HG03280 (cell line): ENCODE results near the gene C19orf44.
"Not testable (repeated sequence)": the region's sequence is repeated elsewhere in the genome, so short reads cannot be mapped to it uniquely, and the experiment has no call there.

Source experiments
- ATAC-seq: cut with Tn5 transposase; IDR thresholded peaks from one replicate; pipeline ENCODE4 v1.9.1; 2021; ENCODE audit warnings: mild to moderate bottlenecking, moderate library complexity; ENCODE audit not compliant: unreplicated experiment

The C19orf44 gene

DNA sequence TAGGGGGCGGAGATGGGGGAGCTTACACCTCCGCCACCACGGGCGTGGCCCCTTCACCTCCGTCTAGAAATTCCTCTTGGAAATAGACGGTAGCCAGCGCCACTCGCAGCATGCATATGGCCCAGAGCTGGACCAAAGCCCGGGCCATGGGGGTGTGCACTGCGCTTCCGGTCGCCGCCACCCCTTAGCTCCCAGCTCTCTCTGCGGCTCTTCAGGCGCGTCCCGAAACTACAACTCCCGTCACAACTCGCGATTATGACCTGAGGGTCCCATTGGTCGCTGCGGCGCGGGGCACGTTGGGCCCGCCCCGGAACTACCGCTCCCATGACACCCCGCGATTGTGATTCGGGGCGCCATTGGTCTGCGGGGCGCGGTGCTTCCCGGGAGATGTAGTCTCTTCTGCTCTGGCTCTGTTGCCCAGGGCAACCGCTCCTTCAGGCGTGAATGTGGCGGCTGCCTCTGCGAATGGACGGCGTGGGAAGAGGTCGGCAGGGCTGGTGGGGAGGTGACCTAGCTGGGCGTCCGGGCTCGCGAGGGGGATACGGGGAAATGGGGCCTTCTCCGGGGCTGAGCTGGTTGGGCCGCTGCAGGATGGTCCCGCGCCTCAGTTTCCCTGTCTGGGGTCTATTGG lies at the start of gene C19orf44, which contains the start of gene CALR3:
Gene C19orf44, plus strand, starts transcription at position 413 of the 631 bp plus-strand sequence. CDS start 4,399 bp downstream, outside the sequence.
Gene CALR3, minus strand, starts transcription at position 186 of the 631 bp plus-strand sequence. Its CDS starts 38 bp downstream, at position 148.
- peak; percentile 98 for ATAC-seq

DNA sequence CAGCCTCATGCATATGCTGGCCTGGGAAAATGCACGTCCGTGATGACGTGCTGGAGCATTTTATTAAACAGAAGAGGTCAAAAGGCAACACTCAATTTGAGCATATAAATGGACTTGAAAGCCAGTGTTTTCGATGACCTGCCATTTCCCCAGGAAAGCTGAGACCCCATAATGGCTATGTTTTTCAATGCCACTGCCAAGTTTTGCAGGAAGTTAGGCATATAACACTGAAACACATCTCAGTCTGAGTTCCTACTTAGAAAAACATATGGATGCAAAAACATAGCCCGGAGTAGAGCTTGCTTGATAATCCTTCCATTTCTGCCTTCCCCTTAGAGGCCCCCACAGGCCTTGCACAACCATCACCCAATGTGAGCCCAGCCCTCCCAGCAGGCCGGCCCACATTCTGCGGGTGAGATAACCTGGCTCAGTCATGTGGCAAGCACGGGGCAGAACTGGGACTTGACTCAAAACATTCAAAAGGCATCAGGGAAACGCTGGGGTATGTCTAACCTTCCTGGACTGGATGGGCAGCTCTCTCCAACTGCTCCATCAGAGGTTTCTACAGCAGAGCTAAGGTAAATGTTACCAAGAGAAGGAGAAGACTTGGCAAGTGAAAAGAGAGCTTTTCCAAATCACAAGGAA lies 49.3 kb upstream of the C19orf44 start:
- ATAC-seq: no peak

DNA sequence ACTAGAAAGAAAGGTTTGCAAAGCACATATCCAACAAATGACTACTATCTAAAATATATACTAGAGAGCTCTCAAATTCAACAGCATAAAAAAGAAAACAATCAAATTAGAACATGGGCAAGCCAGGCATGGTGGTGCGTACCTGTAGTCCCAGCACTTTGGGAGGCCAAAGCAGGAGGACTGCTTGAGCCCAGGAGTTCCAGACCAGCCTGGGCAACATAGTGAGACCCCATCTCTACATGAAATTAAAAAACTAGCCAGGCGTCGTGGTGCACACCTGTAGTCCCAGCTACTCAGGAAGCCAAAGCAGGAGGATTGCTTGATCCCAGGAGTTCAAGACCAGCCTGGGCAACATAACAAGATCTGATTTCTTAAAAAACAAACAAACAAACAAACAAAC lies 47.3 kb upstream of the C19orf44 start:
- not testable (repeated sequence) for ATAC-seq

DNA sequence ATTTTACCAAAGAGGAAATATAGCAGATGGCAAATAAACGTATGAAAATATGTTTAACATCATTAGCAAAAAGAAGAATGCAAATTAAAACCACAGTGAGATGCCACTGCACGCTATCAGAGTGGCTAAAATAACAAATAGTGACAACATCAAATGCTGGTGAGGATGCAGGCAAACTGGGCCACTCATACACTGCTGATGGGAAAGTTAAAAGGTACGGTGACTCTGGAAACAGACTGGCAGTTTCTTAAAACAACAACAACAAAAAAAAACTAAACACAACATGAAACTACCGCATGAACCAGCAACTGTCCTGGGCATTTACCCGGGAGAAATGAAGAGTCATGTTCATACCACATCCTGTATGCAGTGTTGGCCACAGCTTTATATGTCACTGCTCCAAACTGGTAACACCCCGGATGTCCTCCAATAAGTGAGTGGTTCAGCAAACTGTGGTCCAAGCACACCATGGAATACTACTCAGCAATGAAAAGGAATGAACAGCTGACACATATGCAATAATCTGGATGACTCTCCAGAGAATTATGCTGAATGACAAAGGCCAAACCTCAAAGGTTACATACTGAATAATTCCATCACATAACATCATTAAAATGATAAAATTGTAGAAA lies 46.7 kb upstream of the C19orf44 start:
- peak; percentile 33 for ATAC-seq

DNA sequence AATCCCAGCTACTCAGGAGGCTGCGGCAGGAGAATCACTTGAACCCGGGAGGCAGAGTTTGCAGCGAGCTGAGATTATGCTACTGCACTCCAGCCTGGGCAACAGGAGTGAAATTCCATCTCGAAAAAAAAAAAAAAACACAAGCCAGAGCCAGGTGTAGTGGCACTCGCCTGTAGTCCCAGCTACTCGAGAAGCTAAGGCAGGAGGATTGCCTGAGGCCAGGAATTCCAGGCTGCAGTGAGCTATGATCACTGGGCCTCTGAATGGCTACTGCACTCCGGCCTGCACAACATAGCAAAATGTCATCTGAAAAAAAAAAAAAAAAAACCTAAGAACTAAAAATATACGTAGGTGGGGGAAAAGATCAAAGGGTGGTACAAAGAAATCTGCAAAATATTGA lies 43.9 kb upstream of the C19orf44 start:
- ATAC-seq: no peak

DNA sequence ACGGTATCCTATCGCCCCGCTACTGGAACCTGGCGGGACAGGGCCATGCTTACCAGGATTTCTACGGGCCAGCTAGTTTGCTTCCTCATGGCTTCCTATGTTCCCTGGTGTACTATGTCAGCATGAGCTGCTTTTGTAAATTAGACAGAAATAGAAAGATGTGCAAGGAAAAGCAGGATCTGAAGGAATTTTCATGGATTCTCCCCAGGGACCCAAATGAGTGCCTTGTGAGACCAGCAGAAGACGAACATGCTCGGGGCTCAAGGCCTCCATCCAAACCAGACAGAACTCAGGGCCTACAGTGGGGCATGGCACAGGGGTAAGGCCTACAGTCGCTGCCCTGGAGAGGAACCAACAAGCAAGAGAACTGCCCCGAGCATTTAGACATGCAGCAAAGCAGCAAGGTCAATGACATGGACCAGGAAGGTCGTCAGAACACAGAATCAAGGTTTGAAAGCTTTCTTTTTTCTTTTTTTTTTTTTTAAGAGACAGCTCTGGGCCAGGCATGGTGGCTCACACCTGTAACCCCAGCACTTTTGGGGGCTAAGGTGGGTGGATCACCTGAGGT lies 41.8 kb upstream of the C19orf44 start:
- ATAC-seq: no peak

DNA sequence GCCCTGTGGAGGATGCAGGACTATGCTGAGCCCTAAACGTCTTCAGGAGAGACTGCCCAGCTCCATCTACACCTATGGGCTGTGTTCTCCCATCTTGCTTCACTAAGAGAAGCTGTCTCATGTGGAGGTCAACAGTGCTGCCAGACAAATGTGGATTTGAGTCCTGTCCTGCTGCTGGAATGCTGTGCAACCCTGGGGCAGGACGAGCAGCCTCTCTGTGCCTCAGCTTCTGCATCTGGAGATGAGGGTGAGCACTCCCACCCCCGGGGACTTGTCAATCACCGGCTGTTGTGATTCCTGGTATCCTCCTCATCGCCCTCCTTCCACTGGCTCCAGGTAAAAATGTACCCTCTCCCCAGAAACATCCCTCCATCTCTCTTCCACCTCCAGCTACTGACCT lies 40.7 kb upstream of the C19orf44 start:
- no peak for ATAC-seq

DNA sequence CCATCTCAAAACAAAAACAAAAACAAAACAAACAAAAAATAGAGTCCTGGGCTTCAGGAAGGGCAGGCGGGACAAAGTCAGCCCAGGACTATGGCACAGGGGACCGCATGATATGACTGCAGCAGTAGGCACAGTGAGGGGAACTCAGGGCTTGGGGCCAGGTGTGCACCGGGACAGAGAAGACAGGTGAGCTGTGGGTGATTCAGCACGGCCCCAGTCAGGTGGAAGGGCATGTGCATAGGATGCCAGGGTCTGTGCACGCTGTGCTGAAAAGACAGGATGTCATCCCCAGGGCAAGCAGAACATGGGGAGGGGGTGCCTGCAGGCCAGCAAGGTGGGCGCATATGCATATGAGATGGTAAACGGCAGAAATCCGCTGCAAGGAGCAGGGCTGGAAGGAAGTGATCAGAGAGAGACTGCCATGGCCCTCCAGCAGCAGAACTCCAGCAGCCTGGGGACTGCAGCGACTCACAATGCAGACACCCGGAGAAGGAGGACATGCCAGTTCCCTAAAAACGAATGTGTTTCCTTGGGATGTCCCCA lies 39.5 kb upstream of the C19orf44 start:
- no peak for ATAC-seq

DNA sequence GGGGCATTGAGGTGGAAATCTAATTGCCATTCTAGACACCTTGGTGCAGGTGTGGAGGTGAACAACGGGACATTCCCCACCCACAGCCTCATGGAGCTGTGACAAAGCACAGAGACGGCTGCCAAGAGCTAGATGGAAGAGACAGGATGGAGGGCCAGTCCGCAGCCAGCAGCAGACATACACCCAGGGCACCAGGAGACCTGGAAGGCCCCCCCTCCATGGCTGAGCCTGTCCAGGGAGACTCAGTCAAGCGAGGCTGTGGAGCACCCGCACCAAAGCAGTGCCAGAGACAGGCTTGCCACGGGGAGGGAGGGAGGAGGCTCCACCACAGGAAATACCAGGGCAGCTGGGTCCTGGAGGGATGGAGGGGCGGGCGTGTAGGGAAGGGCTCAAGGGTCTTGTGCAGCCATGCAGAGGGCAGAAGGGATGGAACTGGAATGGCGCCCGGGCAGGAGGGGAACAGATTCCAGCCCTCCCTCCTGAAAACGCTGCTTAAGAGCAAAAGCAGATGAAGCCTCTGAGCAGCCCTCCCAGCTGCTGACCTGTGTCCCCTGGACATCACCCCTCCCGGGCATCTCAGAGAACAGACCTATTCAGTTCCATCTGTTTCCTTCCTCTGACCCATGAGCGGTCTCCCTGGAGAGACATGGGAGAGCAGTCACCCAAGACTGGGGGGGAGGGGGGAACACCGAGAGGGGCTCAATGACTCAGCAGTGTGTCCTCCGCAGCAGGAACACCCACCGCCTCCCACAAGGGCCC lies 38.8 kb upstream of the C19orf44 start:
- ATAC-seq: no peak

DNA sequence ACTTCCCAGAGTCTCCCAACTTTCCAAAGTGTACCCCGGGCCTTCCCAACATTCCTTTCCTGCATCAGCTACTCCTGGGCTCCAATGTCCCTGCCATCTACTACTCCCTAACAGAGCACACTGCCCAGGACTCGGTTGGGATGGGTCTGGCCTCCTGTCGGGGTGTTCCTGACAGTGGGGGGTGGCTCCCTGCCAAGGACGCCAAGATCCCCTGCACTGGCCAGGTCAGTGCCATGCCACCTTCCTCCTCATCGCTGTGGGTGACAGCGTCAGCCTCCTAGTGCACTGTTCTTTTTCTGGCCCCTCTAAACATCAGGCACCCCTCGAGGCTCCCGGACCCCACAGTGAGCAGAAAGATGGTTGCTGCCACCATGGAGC lies 38.3 kb upstream of the C19orf44 start:
- no peak for ATAC-seq

DNA sequence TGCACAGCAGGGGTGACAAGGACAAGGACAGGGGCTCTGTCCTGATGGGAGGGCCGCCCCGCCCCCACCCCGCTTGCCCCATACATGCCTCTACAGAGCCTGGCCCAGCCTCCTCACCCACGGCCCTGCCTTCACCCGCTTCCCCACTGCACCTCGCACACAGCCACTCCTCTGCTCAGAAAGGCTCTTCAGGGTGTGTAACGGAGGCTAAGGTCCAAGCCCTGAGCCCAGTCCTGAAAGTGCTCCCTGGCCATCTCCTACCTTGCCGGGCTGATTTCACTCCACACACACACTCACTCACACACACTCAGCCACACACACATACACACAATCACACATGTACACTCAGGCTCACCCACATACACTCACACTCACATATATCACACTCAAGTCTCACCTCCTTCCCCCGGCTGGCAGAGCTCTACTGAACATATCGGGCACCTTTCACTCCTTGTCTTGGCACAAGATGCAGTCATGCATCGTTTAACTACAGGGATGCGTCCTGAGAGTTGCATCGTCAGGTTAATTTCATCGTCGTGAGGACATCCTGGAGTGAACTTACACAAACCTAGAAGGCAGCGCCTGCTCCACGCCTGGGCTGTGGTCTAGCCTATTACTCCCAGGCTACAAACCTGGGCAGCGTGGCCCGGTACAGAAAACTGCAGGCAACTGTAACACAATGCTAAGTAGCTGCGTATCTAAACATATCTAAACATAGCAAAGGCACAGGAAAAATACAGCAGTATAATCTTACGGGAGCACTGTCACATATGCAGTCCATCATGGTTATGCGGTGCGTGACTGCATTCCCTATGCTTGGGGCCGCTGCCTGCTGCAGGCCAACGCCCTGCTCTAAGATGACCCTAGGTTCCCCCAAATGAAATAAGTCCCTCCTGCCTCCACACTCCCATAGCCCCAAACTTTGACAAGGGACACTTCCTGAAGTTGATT lies 37.5 kb upstream of the C19orf44 start:
- ATAC-seq: no peak

DNA sequence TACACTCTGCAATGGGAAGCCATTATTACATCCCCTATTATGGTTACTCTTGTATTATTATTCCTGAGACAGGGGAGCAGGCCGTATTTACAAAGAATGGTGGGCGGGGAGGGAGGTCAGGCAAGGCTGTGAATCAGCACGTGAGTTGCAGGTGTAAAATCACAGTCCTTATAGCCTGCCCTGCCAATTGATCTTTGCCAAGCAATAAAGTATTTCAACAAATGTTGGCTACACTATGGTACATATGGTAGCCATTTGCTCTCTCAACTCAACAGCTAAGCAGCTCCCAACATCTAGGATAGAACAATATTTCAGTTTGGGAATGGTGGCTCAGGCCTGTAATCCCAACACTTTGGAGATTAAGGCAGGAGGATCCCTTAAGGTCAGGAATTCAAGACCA lies 36.5 kb upstream of the C19orf44 start:
- no peak for ATAC-seq

DNA sequence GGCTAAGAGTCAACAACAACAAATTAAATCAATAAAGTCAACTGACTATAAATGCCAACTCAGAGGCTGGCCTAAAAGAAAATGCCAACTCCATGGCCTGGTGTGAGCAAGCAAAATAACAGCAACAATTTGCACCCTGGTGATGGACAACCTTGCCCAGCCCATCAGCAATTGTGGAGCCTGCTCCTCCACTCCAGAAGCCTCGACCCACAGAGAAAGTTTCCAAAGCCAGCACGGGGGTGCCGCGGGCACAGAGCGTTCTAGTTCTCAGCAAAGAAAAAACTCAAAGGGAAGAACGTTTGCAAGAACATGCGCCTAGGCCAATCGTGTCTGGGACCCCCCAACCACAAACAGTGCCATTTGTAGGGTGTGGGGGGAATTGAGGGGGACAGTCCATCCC lies 35.7 kb upstream of the C19orf44 start:
- no peak for ATAC-seq

DNA sequence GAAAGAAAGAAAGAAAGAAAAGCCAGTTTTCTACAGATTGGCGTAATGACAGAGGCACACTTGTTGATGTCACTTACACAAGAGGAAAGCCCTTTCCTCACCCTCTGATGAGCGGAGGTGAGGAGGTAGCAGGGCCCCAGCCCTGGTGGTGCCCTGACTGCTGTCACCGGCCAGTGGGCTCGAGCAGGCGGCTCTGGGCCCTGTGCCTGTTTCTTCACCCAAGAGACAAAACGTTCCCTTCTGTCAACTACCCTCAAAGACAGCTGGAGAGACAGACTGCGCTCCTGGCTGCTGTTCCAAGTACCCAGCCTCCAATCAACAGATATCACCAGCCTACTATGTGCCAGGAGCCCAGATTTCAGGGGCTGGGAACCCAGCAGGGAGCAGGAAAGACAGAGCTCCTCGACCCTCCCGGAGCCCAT lies 34.6 kb upstream of the C19orf44 start:
- ATAC-seq: no peak

DNA sequence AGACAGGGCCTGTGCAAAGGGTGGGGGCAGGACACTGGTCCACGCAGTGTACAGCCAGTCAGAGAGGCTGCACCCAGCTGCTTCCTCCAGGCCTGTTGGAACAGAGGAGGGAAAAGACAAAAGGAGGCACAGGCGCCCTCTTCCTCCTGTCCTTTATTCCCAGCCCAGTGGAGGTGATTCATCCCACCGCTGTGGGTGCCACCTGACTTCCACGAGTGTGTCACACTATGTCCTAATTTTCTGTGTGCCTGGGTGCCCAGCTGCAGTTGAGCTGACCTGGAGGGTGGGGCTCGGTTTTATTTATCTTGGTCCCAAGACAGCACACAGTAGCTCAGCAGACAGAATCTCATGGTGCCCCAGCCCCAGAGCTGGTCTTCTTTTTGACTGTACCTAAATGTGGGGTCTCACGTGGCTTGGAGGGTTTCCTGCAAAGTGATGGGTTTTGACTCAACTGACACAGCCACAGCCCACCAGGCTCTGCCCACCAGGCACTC lies 33.4 kb upstream of the C19orf44 start:
- ATAC-seq: no peak

DNA sequence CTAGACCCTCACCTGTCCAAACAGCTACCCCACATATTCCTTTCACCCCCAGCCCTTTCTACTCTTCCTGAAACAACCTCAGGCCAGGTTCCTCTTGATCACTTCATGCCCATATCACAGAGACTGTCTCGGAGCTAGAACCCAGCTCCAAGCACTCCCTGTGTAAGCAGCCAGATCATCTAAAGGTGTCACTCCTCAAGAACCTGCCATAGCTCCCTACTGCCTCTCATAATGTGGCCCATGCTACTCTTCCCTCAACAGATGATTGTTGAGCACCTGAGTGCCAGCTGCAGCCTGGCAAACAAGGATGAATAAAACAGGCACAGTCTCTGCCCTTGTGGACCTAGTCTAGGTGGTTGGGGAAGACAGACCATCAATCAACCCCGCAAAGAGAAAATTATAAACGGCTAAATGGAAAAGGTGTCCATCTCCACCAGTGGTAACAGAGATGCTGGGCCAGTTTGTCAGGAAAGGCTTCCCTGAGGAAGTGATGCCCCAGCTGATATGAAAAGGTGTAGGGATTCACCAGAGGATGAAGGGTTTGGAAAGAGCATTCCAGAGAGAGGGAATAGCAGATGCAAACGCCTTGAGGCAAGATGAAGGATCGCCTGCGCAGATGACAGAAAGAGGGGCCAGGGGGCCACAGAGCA lies 32.7 kb upstream of the C19orf44 start:
- no peak for ATAC-seq

DNA sequence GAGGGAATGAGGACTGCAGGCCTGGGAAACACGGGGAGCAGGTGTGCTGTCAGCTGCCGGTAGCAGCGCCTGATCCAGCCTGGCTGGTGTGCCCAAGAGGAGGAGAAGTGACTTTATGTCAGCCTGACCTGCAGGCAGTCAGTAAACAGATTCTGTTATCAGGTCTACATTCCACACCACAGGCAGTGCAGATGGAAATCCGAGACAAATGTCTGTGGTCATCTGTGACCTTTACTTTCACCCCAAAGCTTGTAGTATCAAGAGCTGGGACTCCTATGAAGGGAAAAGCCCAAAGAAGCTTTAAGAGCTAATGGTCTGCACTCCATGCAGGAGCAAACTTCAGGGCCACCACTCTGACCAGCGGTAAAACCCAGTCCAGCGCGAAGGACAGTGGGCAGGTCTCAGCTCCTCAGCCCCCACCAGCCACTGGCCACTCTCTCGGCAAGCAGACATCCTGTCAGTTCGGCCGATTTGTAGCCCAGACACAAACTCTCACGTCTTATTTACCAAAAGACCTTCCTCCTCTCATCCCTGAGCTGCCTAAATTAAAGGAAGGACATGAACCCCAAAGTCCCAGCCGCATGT lies 32.1 kb upstream of the C19orf44 start:
- ATAC-seq: no peak

DNA sequence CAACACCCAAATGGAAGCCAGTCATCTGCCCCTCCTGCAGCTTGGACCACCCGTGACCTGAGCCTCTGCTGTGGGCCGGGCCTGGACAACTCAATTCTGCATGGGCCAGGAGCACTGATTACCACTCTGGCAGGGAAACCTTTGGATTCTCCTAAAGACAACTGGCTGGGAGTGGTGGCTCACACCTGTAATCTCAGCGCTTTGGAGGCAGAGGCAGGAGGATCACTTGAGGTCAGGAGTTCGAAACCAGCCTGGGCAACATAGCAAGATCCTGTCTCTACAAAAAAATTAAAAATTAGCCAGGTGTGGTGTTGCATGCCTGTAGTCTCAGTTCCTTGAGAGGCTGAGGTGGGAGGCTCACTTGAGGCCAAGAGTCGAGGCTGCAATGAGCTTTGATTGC lies 31.0 kb upstream of the C19orf44 start:
- no peak for ATAC-seq
